HepG2 (cell line): ENCODE data around the gene LY6G5B. TPM values are rescaled to one million over a fixed set of nuclear protein-coding genes. Genes with fewer than 3 reads are reported as not detected.

ENCODE experiments used
- CEBPB ChIP-seq: IDR thresholded peaks from 2 replicates; pipeline ENCODE4 v1.6.1; 2011; ENCODE audit warnings: low read depth, low read length, improper control_type of control experiment, borderline replicate concordance
- CENPX ChIP-seq: sonication (generic); formaldehyde crosslinking; IDR thresholded peaks from 2 replicates; pipeline ENCODE4 v1.9.0; 2021; ENCODE audit warnings: mild to moderate bottlenecking, missing genetic modification reagents, moderate library complexity
- ESRRA ChIP-seq: sonication (generic); formaldehyde crosslinking; IDR thresholded peaks from 2 replicates; pipeline ENCODE4 v1.5.1; 2020; ENCODE audit warnings: mild to moderate bottlenecking, low read depth, missing genetic modification reagents
- ETV5 ChIP-seq: IDR thresholded peaks from 2 replicates; pipeline ENCODE4 v1.6.1; 2018; ENCODE audit warnings: missing biosample characterization, missing genetic modification reagents, inconsistent platforms, borderline replicate concordance
- KAT2B ChIP-seq: fragments of 150-350 bp; IDR thresholded peaks from 2 replicates; pipeline ENCODE4 v1.6.1; 2014; ENCODE audit warnings: low read depth, low read length, borderline replicate concordance
- KDM5A ChIP-seq: fragments of 200-600 bp; sonication (generic); IDR thresholded peaks from 2 replicates; pipeline ENCODE4 v1.7.0; 2018; ENCODE audit warnings: antibody characterized with exemption, mild to moderate bottlenecking, low read length, borderline replicate concordance
- MYPOP ChIP-seq: sonication (generic); formaldehyde crosslinking; IDR thresholded peaks from 2 replicates; pipeline ENCODE4 v1.8.1; 2023; ENCODE audit warnings: mild to moderate bottlenecking, moderate library complexity, missing genetic modification reagents
- MZF1 ChIP-seq: sonication (generic); formaldehyde crosslinking; IDR thresholded peaks from 2 replicates; pipeline ENCODE4 v1.8.1; 2023; ENCODE audit warnings: mild to moderate bottlenecking, missing genetic modification reagents, borderline replicate concordance
- NFIC ChIP-seq: IDR thresholded peaks from 2 replicates; pipeline ENCODE4 v1.6.1; 2012; ENCODE audit warnings: mild to moderate bottlenecking, low read length, inconsistent platforms
- ZBTB8A ChIP-seq: sonication (generic); formaldehyde crosslinking; IDR thresholded peaks from 2 replicates; pipeline ENCODE4 v1.4.0; 2020; ENCODE audit warnings: mild to moderate bottlenecking, low read depth, missing genetic modification reagents, borderline replicate concordance
- ZMYM3 ChIP-seq: sonication (generic); formaldehyde crosslinking; IDR thresholded peaks from 2 replicates; pipeline ENCODE4 v1.5.1; 2020; ENCODE audit warnings: mild to moderate bottlenecking, missing genetic modification reagents
- ZNF318 ChIP-seq: sonication (generic); formaldehyde crosslinking; IDR thresholded peaks from 2 replicates; pipeline ENCODE4 v1.4.0; 2020; ENCODE audit warnings: mild to moderate bottlenecking, missing genetic modification reagents
- ZNF615 ChIP-seq: sonication (generic); formaldehyde crosslinking; IDR thresholded peaks from 2 replicates; pipeline ENCODE4 v1.5.0; 2020; ENCODE audit warnings: mild to moderate bottlenecking, missing genetic modification reagents, borderline replicate concordance
- ZNF639 ChIP-seq: conservative IDR thresholded peaks from 2 replicates; pipeline ENCODE4 v1.6.1; 2018; ENCODE audit warnings: missing genetic modification reagents
- ZNF749 ChIP-seq: sonication (generic); formaldehyde crosslinking; IDR thresholded peaks from 2 replicates; pipeline ENCODE4 v1.8.0; 2022; ENCODE audit warnings: mild to moderate bottlenecking, missing genetic modification reagents, moderate library complexity, borderline replicate concordance
- polyA plus RNA-seq, 8 experiments: library from polyadenylated mRNA; depleted of rRNA in 3 of 8; stranded (reverse) in 7 of 8; unstranded in 1 of 8; fragments of >200 nt; fragmentation: Illumina TruSeq in 4 of 8; extraction: Trizol in 4 of 8; gene quantifications; 2 replicates each; pipeline versions ENCODE4 v1.2.1 to v1.2.3, GENCODE V29; 2011 to 2016; ENCODE audit warnings: low read depth in 4 of 8, missing spikeins in 1 of 8, mixed read lengths in 1 of 8; ENCODE audit not compliant: insufficient read depth in 1 of 8
- total RNA-seq, 5 experiments: library from RNA; depleted of rRNA; stranded (reverse); fragments of >200 nt; fragmentation: Illumina TruSeq; extraction: Trizol; gene quantifications; 2 replicates each; pipeline ENCODE4 v1.2.3, GENCODE V29; 2016; ENCODE audit warnings: low read depth in 1 of 5
- TF ChIP-seq, protein P1 (sequence below): fragments of 450-650 bp; IDR thresholded peaks from 2 replicates; pipeline ENCODE4 v1.6.1; 2016

LY6G5B gene
- total and polyA plus RNA-seq, 2 of the 13 experiments (the other 11 are each of a cell fraction or from before 2014, with no cell fraction given) = 7.8 to 15.7 TPM

DNA sequence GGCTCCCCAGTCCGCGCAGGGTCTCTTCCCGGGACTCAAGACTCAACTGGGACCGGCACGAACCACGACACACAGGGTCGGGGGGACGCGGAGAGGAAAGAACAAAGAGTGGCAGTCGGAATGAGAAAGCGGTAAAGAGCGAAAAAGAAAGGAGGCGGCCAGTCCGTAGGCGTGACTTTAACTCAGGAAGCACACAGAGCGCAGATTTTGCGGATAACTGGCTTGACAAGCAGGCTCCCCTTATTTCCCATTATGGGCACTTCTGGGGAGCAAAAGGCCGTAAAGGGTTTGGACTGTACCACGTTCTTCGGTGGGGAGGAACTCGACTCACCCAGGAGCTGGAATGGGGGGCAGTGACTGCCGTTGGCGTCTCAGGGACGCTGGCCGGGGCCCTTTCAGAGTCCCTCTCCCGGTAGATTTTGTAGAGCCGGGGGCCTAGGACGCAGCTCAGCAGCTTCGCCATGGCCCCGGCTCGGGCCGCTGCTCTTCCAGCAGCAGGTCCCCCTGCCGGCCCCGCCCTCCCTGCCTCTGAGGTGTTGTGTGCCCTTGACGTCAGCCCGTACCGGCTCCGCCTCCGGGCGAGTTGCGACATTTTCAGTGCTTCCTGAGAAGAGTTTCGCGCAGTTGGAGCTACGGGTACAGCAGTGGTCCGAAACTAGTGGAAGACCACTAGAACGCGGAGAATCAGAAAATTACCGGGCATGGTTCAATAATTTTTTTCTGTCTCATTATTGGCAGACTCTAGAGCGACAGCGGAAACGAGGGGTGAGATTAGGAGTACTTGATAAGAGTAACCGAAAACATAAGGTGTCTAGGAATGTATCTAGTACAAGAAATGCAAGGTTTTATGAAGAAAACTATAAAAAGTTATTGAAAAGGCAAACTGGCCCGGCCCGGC lies 33.3 kb downstream of the LY6G5B start, which contains the start of gene ABHD16A (continued):
- TF ChIP-seq ZNF318 (CRISPR knock-in tag) (no peak), MZF1 (CRISPR knock-in tag) (no peak), CENPX (CRISPR knock-in tag) (no peak), ZBTB8A (CRISPR knock-in tag) (no peak), CEBPB (peak; percentile 100), NFIC (no peak; the same call in 1 of the 2 replicates), KDM5A (peak; percentile 60), ZMYM3 (CRISPR knock-in tag) (peak; percentile 75), KAT2B (no peak), ZNF639 (CRISPR knock-in tag) (peak; percentile 80; the same call in 1 of the 2 replicates), ZNF615 (CRISPR knock-in tag) (peak; percentile 86), ETV5 (CRISPR knock-in tag) (peak; percentile 87; the same call in 1 of the 2 replicates), MYPOP (peak; percentile 82), ESRRA (CRISPR knock-in tag) (no peak; the same call in 1 of the 2 replicates), ZNF749 (CRISPR knock-in tag) (peak; percentile 72; the same call in 1 of the 2 replicates)
- TF ChIP-seq, protein P1, sequence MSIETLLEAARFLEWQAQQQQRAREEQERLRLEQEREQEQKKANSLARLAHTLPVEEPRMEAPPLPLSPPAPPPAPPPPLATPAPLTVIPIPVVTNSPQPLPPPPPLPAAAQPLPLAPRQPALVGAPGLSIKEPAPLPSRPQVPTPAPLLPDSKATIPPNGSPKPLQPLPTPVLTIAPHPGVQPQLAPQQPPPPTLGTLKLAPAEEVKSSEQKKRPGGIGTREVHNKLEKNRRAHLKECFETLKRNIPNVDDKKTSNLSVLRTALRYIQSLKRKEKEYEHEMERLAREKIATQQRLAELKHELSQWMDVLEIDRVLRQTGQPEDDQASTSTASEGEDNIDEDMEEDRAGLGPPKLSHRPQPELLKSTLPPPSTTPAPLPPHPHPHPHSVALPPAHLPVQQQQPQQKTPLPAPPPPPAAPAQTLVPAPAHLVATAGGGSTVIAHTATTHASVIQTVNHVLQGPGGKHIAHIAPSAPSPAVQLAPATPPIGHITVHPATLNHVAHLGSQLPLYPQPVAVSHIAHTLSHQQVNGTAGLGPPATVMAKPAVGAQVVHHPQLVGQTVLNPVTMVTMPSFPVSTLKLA = no peak
